ENCODE measurements around the gene RAB5A. TPM values are rescaled to one million over a fixed set of nuclear protein-coding genes. Genes with fewer than 3 reads are reported as not detected.
"Not testable (repeated sequence)": the region's sequence is repeated elsewhere in the genome, so short reads cannot be mapped to it uniquely, and the experiment has no call there.

The RAB5A gene
- 74.6 TPM for total RNA-seq (ENCODE audit: insufficient read depth, low replicate concordance)

- peak; percentile 99 for DNase-seq (ENCODE audit: low spot score)
Measured at GRCh38 chr3:19946832-19947548, at the start of gene RAB5A. Gene RAB5A (plus strand): TSS chr3:19947097. CDS start chr3:19950899, 3,802 bp downstream.

GRCh38 chr3:19898721-19899120 lies 48.2 kb upstream of the RAB5A start:
- DNase-seq (ENCODE audit: low spot score), result no peak

- no peak for DNase-seq (ENCODE audit: low spot score)
Measured at GRCh38 chr3:19899264-19899663, 47.6 kb upstream of the RAB5A start.

- DNase-seq (ENCODE audit: low spot score), result not testable (repeated sequence)
Measured at GRCh38 chr3:19899833-19900232, 47.1 kb upstream of the RAB5A start.

- DNase-seq (ENCODE audit: low spot score), result no peak
Measured at GRCh38 chr3:19901337-19901736, 45.6 kb upstream of the RAB5A start.

GRCh38 chr3:19901918-19902317 lies 45.0 kb upstream of the RAB5A start:
- no peak for DNase-seq (ENCODE audit: low spot score)

- DNase-seq (ENCODE audit: low spot score), result no peak
Measured at GRCh38 chr3:19903649-19904048, 43.2 kb upstream of the RAB5A start.

- no peak for DNase-seq (ENCODE audit: low spot score)
Measured at GRCh38 chr3:19907523-19907922, 39.4 kb upstream of the RAB5A start.

GRCh38 chr3:19911452-19911851 lies 35.4 kb upstream of the RAB5A start:
- no peak for DNase-seq (ENCODE audit: low spot score)

GRCh38 chr3:19917167-19917566 lies 29.7 kb upstream of the RAB5A start:
- DNase-seq (ENCODE audit: low spot score), result no peak

GRCh38 chr3:19920401-19921080 lies 26.4 kb upstream of the RAB5A start:
- no peak for DNase-seq (ENCODE audit: low spot score)

- DNase-seq (ENCODE audit: low spot score), result peak; percentile 16
Measured at GRCh38 chr3:19931180-19931692, 15.7 kb upstream of the RAB5A start.

GRCh38 chr3:19931767-19932188 lies 15.1 kb upstream of the RAB5A start:
- DNase-seq (ENCODE audit: low spot score), result no peak

- DNase-seq (ENCODE audit: low spot score), result no peak
Measured at GRCh38 chr3:19932422-19932821, 14.5 kb upstream of the RAB5A start.

- peak; percentile 54 for DNase-seq (ENCODE audit: low spot score)
Measured at GRCh38 chr3:19934098-19934566, 12.8 kb upstream of the RAB5A start, which contains the start of gene EFHB. Gene EFHB (minus strand): TSS chr3:19934217. CDS start chr3:19934018, 199 bp downstream.

GRCh38 chr3:19937459-19938294 lies 9.2 kb upstream of the RAB5A start:
- DNase-seq (ENCODE audit: low spot score), result no peak

- no peak for DNase-seq (ENCODE audit: low spot score)
Measured at GRCh38 chr3:19938295-19938627, 8.6 kb upstream of the RAB5A start.

GRCh38 chr3:19940643-19941042 lies 6.3 kb upstream of the RAB5A start:
- no peak for DNase-seq (ENCODE audit: low spot score)

- no peak for DNase-seq (ENCODE audit: low spot score)
Measured at GRCh38 chr3:19945534-19945933, 1.4 kb upstream of the RAB5A start.

- peak; percentile 18 for DNase-seq (ENCODE audit: low spot score)
Measured at GRCh38 chr3:19945969-19946831, 697 bp upstream of the RAB5A start.

Measured in umbilical cord (tissue), 2 donors.